H1 (cell line): Measurements from ENCODE around the gene CCAR1. TPM values are rescaled to one million over a fixed set of nuclear protein-coding genes. Genes with fewer than 3 reads are reported as not detected.
"Not testable (repeated sequence)": the region's sequence is repeated elsewhere in the genome, so short reads cannot be mapped to it uniquely, and the experiment has no call there.

Source experiments
- CTCF ChIA-PET: fragments of 300-600 bp; sonication (Branson Sonifier 250); formaldehyde crosslinking; loops from one replicate; lab custom pipeline; 2021; ENCODE audit not compliant: partially characterized antibody; lab: Charles Lee
- POLR2A ChIA-PET: fragments of 300-600 bp; sonication (Branson Sonifier 250); formaldehyde crosslinking; loops from one replicate; lab custom pipeline; 2021; ENCODE audit warnings: inconsistent platforms; ENCODE audit not compliant: partially characterized antibody; lab: Charles Lee
- DNase-seq, 2 experiments: peaks; one replicate each; pipeline versions ENCODE4 v3.0.0 to v3.0.0-alpha.2; 2010 to 2022; ENCODE audit warnings: low spot score in 2 of 2, low read depth in 1 of 2, mixed read lengths in 1 of 2
- FAIRE-seq: peaks from 2 replicates; lab custom pipeline; 2011; peaks lifted over from hg19 to GRCh38; lab: Jason Lieb, UNC
- H2AFZ ChIP-seq: 2 replicates; pipeline ENCODE4 v1.8.1; 2012; ENCODE audit warnings: low read length, inconsistent platforms
- H2AK5ac ChIP-seq: 2 replicates; pipeline ENCODE4 v1.6.1; 2013; ENCODE audit warnings: low read depth, low read length
- H2BK120ac ChIP-seq: replicated peaks from 2 replicates; pipeline ENCODE3; 2013; ENCODE audit warnings: low read depth, low read length, inconsistent platforms
- H2BK12ac ChIP-seq: 2 replicates; pipeline ENCODE4 v1.6.1; 2013; ENCODE audit warnings: low read depth, low read length
- H2BK15ac ChIP-seq: 2 replicates; pipeline ENCODE4 v1.6.1; 2013; ENCODE audit warnings: low read length
- H2BK20ac ChIP-seq: 2 replicates; pipeline ENCODE4 v1.6.1; 2013; ENCODE audit warnings: low read length
- H2BK5ac ChIP-seq: 2 replicates; pipeline ENCODE4 v1.6.1; 2013; ENCODE audit warnings: low read depth, low read length
- H3K14ac ChIP-seq: 2 replicates; pipeline ENCODE4 v1.6.1; 2013; ENCODE audit warnings: inconsistent platforms; ENCODE audit not compliant: insufficient read length
- H3K18ac ChIP-seq: 2 replicates; pipeline ENCODE4 v1.6.1; 2013; ENCODE audit warnings: low read length; ENCODE audit errors: extremely low read depth
- H3K23ac ChIP-seq: 2 replicates; pipeline ENCODE4 v1.6.1; 2013; ENCODE audit warnings: inconsistent platforms; ENCODE audit not compliant: insufficient read length
- H3K23me2 ChIP-seq: 2 replicates; pipeline ENCODE4 v1.6.1; 2013; ENCODE audit warnings: low read depth, low read length
- H3K27ac ChIP-seq: 2 replicates; pipeline ENCODE4 v1.6.1; 2011; ENCODE audit warnings: low read depth, low read length, inconsistent platforms
- H3K27me3 ChIP-seq, 4 experiments: replicated peaks in 1 of 4; 1 replicate in 1 of 4; 2 replicates in 3 of 4; pipeline versions ENCODE4 v1.6.1 to v1.8.1; 2011 to 2013; ENCODE audit warnings: low read length in 3 of 4, mild to moderate bottlenecking in 3 of 4, inconsistent platforms in 2 of 4, mixed read lengths in 2 of 4, moderate library complexity in 1 of 4; ENCODE audit not compliant: control insufficient read depth in 3 of 4, insufficient read depth in 3 of 4; ENCODE audit errors: extremely low read depth in 1 of 4
- H3K36me3 ChIP-seq, 4 experiments: 2 replicates each; pipeline versions ENCODE4 v1.6.1 to v1.8.1; 2011 to 2013; ENCODE audit warnings: mild to moderate bottlenecking in 4 of 4, low read length in 3 of 4, moderate library complexity in 2 of 4, control low read depth in 1 of 4, inconsistent platforms in 1 of 4; ENCODE audit not compliant: insufficient read depth in 4 of 4, control insufficient read depth in 2 of 4
- H3K4ac ChIP-seq: replicated peaks from 2 replicates; pipeline ENCODE3; 2013; ENCODE audit warnings: low read length, low read depth, mixed read lengths, inconsistent platforms; ENCODE audit not compliant: insufficient read length
- H3K4me1 ChIP-seq, 4 experiments: replicated peaks in 1 of 4; 1 replicate in 1 of 4; 2 replicates in 3 of 4; pipeline versions ENCODE4 v1.6.1 to v1.8.1; 2011 to 2013; ENCODE audit warnings: low read length in 3 of 4, inconsistent platforms in 2 of 4, mixed read lengths in 1 of 4; ENCODE audit not compliant: insufficient read depth in 4 of 4, control insufficient read depth in 3 of 4
- H3K4me2 ChIP-seq, 2 experiments: 2 replicates each; pipeline versions ENCODE4 v1.6.1 to v1.8.1; 2011 to 2013; ENCODE audit warnings: low read depth in 2 of 2, low read length in 2 of 2, control low read depth in 1 of 2, inconsistent platforms in 1 of 2, mild to moderate bottlenecking in 1 of 2; ENCODE audit not compliant: insufficient read depth in 1 of 2
- H3K4me3 ChIP-seq, 4 experiments: fragments of 200-600, 300-600 bp in 1 of 4; sonication (generic), shearing (Covaris generic), sonication (Bioruptor Twin) in 1 of 4; 2 replicates each; pipeline versions ENCODE4 v1.5.1 to v1.8.1; 2011 to 2016; ENCODE audit warnings: low read length in 4 of 4, low read depth in 3 of 4, control low read depth in 2 of 4, inconsistent platforms in 2 of 4, mild to moderate bottlenecking in 2 of 4, mixed read lengths in 1 of 4, moderate library complexity in 1 of 4; ENCODE audit not compliant: insufficient read depth in 2 of 4; ENCODE audit errors: extremely low read depth in 1 of 4
- H3K56ac ChIP-seq: replicated peaks from 2 replicates; pipeline ENCODE3; 2013; ENCODE audit warnings: low read depth, mild to moderate bottlenecking, mixed read lengths, low read length, inconsistent platforms; ENCODE audit not compliant: insufficient read length
- H3K79me1 ChIP-seq: 2 replicates; pipeline ENCODE4 v1.6.1; 2013; ENCODE audit warnings: low read depth, low read length, control low read depth
- H3K79me2 ChIP-seq, 2 experiments: 2 replicates each; pipeline versions ENCODE4 v1.6.1 to v1.8.1; 2012 to 2013; ENCODE audit warnings: low read length in 2 of 2, mild to moderate bottlenecking in 2 of 2, inconsistent platforms in 1 of 2; ENCODE audit not compliant: insufficient read depth in 2 of 2, control insufficient read depth in 1 of 2
- H3K9ac ChIP-seq, 4 experiments: replicated peaks in 1 of 4; 1 replicate in 1 of 4; 2 replicates in 3 of 4; pipeline versions ENCODE4 v1.6.1 to v1.8.1; 2011 to 2013; ENCODE audit warnings: low read depth in 3 of 4, low read length in 3 of 4, control low read depth in 2 of 4, mild to moderate bottlenecking in 2 of 4, moderate library complexity in 2 of 4, inconsistent platforms in 1 of 4; ENCODE audit errors: extremely low read depth in 1 of 4
- H3K9me3 ChIP-seq, 2 experiments: 2 replicates each; pipeline versions ENCODE4 v1.6.1 to v1.8.1; 2012 to 2013; ENCODE audit warnings: mild to moderate bottlenecking in 2 of 2, moderate library complexity in 2 of 2, control low read depth in 1 of 2, inconsistent platforms in 1 of 2, low read depth in 1 of 2, low read length in 1 of 2, mixed read lengths in 1 of 2; ENCODE audit not compliant: insufficient read depth in 2 of 2
- H4K20me1 ChIP-seq, 2 experiments: replicated peaks in 1 of 2; 2 replicates each; pipeline versions ENCODE3 to v1.8.1; 2011 to 2013; ENCODE audit warnings: inconsistent platforms in 2 of 2, low read length in 2 of 2, mild to moderate bottlenecking in 1 of 2; ENCODE audit not compliant: insufficient read depth in 2 of 2, control insufficient read depth in 1 of 2
- H4K5ac ChIP-seq: 2 replicates; pipeline ENCODE4 v1.6.1; 2013; ENCODE audit warnings: low read length, low read depth, mixed read lengths, inconsistent platforms; ENCODE audit not compliant: insufficient read length
- H4K8ac ChIP-seq: 2 replicates; pipeline ENCODE4 v1.8.0; 2013; ENCODE audit warnings: mild to moderate bottlenecking, moderate library complexity, low read length, inconsistent platforms; ENCODE audit not compliant: insufficient read depth; ENCODE audit errors: extremely low read depth
- H4K91ac ChIP-seq: replicated peaks from 2 replicates; pipeline ENCODE3; 2013; ENCODE audit warnings: low read length, mixed read lengths, inconsistent platforms; ENCODE audit not compliant: insufficient read length
- KDM4A ChIP-seq: IDR thresholded peaks from one replicate; pipeline ENCODE4 v1.7.1; 2012; ENCODE audit warnings: low read depth, mild to moderate bottlenecking, moderate library complexity, low read length, inconsistent platforms; ENCODE audit not compliant: severe bottlenecking
- WGBS, 2 experiments: shearing (Covaris generic) in 1 of 2; methylation state at CpG; one replicate each; pipeline versions ENCODE4 v1.1.6 to v1.1.7; 2013 to 2015; ENCODE audit warnings: low lambda C conversion rate in 2 of 2, mixed read lengths in 2 of 2, inconsistent platforms in 1 of 2, low coverage in 1 of 2, missing lambda C conversion rate in 1 of 2; ENCODE audit not compliant: insufficient replicate concordance in 2 of 2, insufficient coverage in 1 of 2, insufficient read length in 1 of 2; ENCODE audit errors: extremely low coverage in 1 of 2, missing lambda C conversion rate in 1 of 2; 5-methylcytosine and 5-hydroxymethylcytosine counted together
- polyA plus RNA-seq, 7 experiments: library from polyadenylated mRNA; depleted of rRNA in 3 of 7; stranded (reverse) in 5 of 7; unstranded in 2 of 7; fragments of >200 nt in 5 of 7; fragments of 200-250 nt in 2 of 7; gene quantifications; 1 replicate in 5 of 7; 2 replicates in 1 of 7; 4 replicates in 1 of 7; pipeline versions ENCODE4 v1.2.1 to v1.2.3, GENCODE V29; 2011 to 2013; ENCODE audit warnings: missing spikeins in 2 of 7, mixed read lengths in 2 of 7
- total RNA-seq: library from RNA; stranded (reverse); fragmentation: NEBNext Ultra II Directional; extraction: Animal tissue kit (Norgen Biotek cat#: 25700); gene quantifications from 2 replicates; pipeline ENCODE4 v1.2.1, GENCODE V29; 2021

Gene CCAR1
- total and polyA plus RNA-seq, 2 of the 8 experiments (the other 6 are each of a cell fraction or from before 2014, with no cell fraction given): 91.6 to 111 TPM

DNA sequence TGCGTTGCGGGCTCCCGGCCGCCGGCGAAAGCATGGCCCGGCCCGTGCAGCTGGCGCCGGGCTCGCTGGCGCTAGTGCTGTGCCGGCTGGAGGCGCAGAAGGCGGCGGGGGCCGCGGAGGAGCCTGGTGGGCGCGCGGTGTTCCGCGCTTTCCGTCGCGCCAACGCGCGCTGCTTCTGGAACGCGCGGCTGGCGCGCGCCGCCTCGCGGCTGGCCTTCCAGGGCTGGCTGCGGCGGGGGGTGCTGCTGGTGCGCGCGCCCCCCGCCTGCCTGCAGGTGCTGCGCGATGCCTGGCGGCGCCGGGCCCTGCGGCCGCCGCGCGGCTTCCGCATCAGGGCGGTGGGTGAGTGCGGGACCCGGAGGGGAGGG, 106.5 kb downstream of the CCAR1 start:
- H4K91ac ChIP-seq, H3K27ac ChIP-seq, H3K56ac ChIP-seq, H3K23ac ChIP-seq, H3K36me3 ChIP-seq, H4K8ac ChIP-seq, H2BK120ac ChIP-seq, H4K5ac ChIP-seq, H3K4ac ChIP-seq, FAIRE-seq, DNase-seq, H2AK5ac ChIP-seq, H2AFZ ChIP-seq, H3K18ac ChIP-seq, H3K14ac ChIP-seq, H3K23me2 ChIP-seq, H2BK12ac ChIP-seq, H3K79me2 ChIP-seq, H3K79me1 ChIP-seq, H2BK15ac ChIP-seq, H3K9me3 ChIP-seq, H4K20me1 ChIP-seq, H2BK5ac ChIP-seq, H3K4me1 ChIP-seq, H2BK20ac ChIP-seq: not testable (repeated sequence)
- peak overlapping the region; percentile 90 to 98; a peak in 2 of 4 replicates for H3K4me2 ChIP-seq
- peak overlapping the region; percentile 65 to 92 (median 72); a peak in 7 of 8 replicates for H3K4me3 ChIP-seq
- 0% methylated on average over 12 of the region's 58 CpGs; no CpG with 5 or more reads in 1 of the 2 experiments for WGBS, 2 experiments
- peaks cover 0 to 13% (median 12%) of the 10 kb centered on the region in 4 experiments; a peak in 5 of 7 replicates for H3K27me3 ChIP-seq
- CTCF ChIA-PET: interaction anchor here (0.6 to 1.5 kb wide), 8 partner anchors 9 to 675 kb away, joined by 3 to 6 read pairs (median 4); no protein-coding TSS in a partner anchor
- TF ChIP-seq KDM4A: peak; percentile 44
- POLR2A ChIA-PET: interaction anchor here (0.6 to 1.6 kb wide), 17 partner anchors 8 to 988 kb away, joined by 3 to 10 read pairs (median 3); partner anchors contain the start of genes DDX21, DDX50, DNA2 and HNRNPH3
- H3K9ac ChIP-seq: peak overlapping the region in 1 of 4 experiments; percentile 72; a peak in 2 of 7 replicates
